SKM-1 treated with dmso at 0.1 percent for 144 hours (cell line): Measurements from ENCODE around the gene UGGT2.
"Not testable (repeated sequence)": the region's sequence is repeated elsewhere in the genome, so short reads cannot be mapped to it uniquely, and the experiment has no call there.

Experiments
- DNase-seq: peaks from one replicate; lab custom pipeline; 2025; ENCODE audit not compliant: unreplicated experiment; lab: John Stamatoyannopoulos, UW

The UGGT2 gene

DNA sequence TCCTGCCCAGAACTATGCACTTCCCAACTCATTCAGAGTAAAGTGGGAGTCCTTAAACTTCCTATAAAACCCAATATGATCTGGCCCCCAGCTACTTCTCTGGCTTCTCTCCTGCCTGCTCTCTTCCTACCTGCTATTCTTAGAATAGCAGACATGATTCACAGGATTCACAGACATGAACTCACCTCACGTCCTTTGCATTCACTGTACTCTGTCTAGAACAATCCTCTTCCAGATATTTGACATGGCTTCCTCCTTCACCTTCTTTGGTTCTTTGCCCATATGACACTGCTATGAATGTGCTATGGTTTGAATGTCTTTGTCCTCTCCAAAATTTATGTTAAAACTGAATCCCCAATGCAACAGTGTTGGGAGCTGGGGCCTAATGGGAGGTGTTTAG is 154.9 kb downstream of the UGGT2 start:
- no peak for DNase-seq

DNA sequence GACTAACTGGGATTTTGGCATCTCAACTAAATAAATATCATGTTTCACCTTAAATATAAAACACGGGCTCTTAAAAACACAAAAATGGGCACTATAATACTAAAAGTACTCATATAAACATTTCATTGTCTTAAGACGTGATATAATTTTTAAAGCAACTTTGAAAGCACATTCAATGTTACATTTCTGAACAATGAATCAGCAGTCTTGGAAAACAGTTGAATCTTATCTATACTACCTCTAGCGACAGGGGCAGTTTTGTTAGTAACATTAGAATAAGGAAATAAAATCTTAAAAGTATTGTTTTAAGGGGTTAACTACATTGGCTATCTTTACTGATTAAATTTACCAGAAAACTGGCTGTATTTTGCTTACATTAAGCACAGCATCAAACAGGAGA is 156.9 kb downstream of the UGGT2 start:
- DNase-seq: no peak

GRCh38 chr13:95893861-95894260 is 159.3 kb downstream of the UGGT2 start:
- DNase-seq: no peak

GRCh38 chr13:95882121-95882520 is 171.1 kb downstream of the UGGT2 start:
- DNase-seq: no peak

- no peak for DNase-seq
Measured at GRCh38 chr13:95880331-95880730, 172.9 kb downstream of the UGGT2 start.

DNA sequence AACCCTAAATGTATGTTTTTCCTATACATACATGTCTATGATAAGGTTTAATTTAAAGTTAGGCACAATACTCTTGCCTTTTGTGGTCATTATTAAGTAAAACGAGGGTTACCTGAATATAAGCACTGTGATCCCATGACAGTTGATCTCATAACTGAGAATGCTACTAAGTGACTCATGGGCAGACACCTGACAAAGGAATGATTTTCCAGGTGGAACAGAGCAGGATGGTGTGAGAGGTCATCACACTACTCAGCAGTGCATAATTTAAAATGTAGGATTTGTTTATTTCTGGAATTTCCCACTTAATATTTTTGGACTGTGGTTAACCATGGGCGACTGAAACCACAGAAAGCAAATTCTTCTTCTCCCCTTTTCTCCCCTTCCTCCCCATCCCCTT is 178.9 kb downstream of the UGGT2 start:
- DNase-seq: no peak

- DNase-seq: no peak
Measured at GRCh38 chr13:95870421-95870820, 182.8 kb downstream of the UGGT2 start.

DNA sequence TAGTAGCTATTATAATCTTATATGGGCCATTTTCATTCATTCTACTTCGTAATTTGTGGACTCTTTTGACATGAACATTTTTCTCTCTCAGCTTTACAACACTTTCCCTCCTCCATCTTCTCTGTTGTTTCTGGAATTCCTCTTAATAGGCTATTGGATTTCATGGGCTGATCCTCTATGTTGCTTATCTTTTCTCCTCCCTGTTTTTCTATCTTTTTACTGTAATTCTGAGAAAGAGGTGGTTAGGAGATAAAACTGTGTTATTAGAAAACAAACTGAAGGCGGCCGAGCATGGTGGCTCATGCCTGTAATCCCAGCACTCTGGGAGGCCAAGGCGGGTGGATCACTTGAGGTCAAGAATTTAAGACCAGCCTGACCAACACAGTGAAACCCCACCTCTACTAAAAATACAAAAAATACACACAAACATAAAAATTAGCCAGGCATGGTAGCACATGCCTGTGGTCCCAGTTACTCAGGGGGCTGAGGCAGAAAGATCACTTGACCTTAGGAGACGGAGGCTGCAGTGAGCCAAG is 188.1 kb downstream of the UGGT2 start:
- no peak for DNase-seq

GRCh38 chr13:95862408-95862807 is 190.8 kb downstream of the UGGT2 start:
- no peak for DNase-seq

GRCh38 chr13:95861296-95861695 is 191.9 kb downstream of the UGGT2 start:
- no peak for DNase-seq

DNA sequence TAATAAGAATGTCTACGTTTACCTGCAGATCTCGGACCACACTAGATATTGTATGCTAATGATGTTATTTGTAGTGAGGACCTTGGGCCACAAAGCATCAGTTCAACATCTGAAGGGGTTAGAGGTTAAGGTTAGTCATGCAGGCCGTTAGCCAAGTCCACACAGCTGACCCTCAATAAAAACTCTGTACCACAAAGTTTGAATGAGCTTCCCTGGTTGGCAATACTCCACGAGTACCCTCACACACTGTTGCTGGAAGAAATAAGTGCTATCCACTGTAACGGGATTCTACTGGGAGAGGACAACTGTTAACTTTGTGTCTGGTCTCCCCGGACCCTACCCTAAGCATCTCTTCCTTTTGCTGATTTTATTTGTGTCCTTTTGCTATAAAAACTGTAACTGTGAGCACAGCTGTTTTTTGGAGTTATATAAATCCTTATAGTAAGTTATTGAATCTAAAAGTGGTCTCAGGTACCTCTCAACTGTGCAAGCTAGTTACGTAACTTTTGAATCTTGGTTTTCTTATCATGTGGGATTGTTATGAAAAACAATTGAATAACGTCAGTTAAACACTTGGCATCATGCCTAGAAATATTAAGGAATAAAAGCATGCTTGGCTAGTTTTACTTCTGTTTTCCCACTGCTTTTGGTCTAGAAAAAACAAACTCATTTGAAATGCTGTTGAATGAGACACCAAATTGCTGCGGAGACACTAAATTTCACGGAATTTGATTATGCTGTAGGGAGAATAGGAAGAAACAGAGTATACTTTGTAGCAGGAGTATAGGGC is 194.7 kb downstream of the UGGT2 start:
- DNase-seq: no peak

- not testable (repeated sequence) for DNase-seq
Measured at GRCh38 chr13:95845656-95846055, 207.5 kb downstream of the UGGT2 start.

- no peak for DNase-seq
Measured at GRCh38 chr13:95842898-95843297, 210.3 kb downstream of the UGGT2 start.

DNA sequence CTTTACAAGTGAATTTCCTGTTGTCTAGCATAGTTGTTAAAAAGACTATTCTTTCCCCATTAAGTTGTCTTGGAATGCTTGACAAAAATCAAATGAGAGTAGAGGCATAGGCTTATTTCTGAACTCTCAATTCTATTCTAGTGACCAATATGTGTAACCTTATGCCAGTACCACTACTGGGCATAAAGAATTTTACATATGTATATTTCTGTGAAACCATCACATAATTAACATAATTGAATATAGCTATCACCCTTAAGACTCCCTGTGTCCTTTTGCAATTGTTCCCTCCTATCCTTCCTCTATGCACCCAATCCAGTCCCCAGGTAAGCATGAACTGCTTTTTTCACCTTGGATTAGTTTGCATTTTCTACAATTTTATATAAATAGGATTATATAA is 211.3 kb downstream of the UGGT2 start:
- no peak for DNase-seq

DNA sequence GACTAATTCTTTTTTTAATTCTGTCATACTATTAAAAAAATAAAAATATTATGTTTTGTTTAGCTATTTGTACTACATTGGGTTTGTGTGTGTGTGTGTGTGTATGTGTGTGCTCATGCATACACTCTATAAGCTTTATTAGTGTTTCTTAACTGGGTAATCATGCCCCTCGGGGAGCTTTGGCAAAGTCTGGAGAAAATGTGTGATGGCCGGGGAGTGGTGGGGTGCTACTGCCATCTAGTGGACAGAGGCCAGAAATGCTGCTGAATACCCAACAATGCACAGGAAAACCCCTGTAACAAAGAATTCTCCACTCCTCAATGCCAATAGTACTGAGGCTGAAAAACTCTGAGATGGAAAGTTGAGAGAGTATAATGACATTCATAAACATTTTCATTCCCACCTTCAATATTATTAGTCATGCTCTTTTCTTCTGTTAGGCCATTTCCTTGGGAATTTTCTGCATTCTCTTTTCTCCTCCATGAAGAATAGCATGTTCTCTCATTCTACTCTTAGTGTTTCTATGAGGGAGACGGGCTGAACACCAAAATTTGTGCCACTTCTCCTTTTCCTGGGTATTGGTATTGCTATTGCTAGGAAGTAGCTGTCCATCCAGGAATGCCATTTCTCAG is 219.0 kb downstream of the UGGT2 start:
- DNase-seq: peak; percentile 48

DNA sequence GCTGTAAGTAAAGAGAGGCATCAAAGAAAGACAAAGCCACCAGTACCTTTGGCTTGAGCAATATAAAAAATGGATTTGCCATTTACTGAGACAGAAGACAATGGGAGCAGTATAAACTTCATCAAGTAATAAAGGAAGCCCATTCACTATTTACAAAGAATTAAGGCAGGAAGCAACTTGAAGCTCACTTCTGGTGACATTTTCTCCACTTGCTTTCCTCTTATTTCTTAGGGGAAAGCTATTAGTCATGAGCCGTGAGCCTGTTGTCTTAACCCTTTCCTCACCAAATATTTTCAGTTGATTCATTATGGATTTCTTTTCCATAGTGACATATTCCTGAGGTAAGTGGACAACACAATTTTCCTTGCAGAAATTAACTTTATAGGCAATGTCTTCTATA is 219.5 kb downstream of the UGGT2 start:
- DNase-seq: no peak

GRCh38 chr13:95833126-95833525 is 220.1 kb downstream of the UGGT2 start:
- DNase-seq: no peak

DNA sequence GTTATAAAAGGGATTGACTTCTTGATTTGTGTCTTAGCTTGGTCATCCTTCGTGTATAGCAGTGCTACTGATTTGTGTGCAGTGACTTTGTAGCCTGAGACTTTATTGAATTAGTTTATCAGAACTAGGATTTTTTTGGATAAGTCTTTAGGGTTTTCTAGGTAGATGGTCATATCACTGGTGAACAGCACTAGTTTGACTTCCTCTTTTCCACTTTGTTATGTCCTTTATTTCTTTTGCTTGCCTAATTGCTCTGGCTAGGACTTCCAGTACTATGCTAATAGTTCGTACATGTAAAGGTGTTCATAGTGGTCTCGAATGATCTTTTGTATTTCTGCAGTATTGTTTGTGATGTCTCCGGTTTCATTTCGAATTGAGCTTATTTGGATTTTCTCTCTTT is 230.9 kb downstream of the UGGT2 start:
- DNase-seq: no peak

- DNase-seq: no peak
Measured at GRCh38 chr13:95814495-95814894, 238.7 kb downstream of the UGGT2 start.

GRCh38 chr13:95813139-95813538 is 240.1 kb downstream of the UGGT2 start:
- no peak for DNase-seq

- no peak for DNase-seq
Measured at GRCh38 chr13:95809429-95809828, 243.8 kb downstream of the UGGT2 start.

- DNase-seq: no peak
Measured at GRCh38 chr13:95805921-95806320, 247.3 kb downstream of the UGGT2 start.
